SK-N-SH (cell line): ENCODE data around the gene ANKRD11. TPM values are rescaled to one million over a fixed set of nuclear protein-coding genes. Genes with fewer than 3 reads are reported as not detected.

Source experiments
- CTCF ChIA-PET: fragments of 300-600, 350-600 bp; formaldehyde crosslinking; extraction: SDS; loops from one replicate; lab custom pipeline; 2021; lab: Yijun Ruan, JAX
- POLR2A ChIA-PET: fragments of 350-600 bp; sonication (Branson Sonifier 250); formaldehyde crosslinking; extraction: SDS; loops from one replicate; lab custom pipeline; 2020; ENCODE audit warnings: antibody characterized with exemption, inconsistent platforms; lab: Yijun Ruan, JAX
- DNase-seq: peaks from one replicate; pipeline ENCODE4 v3.0.0; 2012
- H2AFZ ChIP-seq: fragments of 200-600 bp; sonication (generic); 2 replicates; pipeline ENCODE4 v1.8.1; 2016; ENCODE audit warnings: antibody characterized with exemption, mild to moderate bottlenecking, low read depth
- H3F3A ChIP-seq: fragments of 200-600 bp; sonication (generic); replicated peaks from 2 replicates; pipeline ENCODE3; 2016; ENCODE audit warnings: antibody characterized with exemption, mild to moderate bottlenecking; ENCODE audit not compliant: insufficient read depth
- H3K27ac ChIP-seq, 2 experiments: fragments of 200-500 bp in 1 of 2; fragments of 200-600 bp in 1 of 2; sonication (Bioruptor generic) in 1 of 2; sonication (generic), shearing (Covaris generic) in 1 of 2; 2 replicates each; pipeline versions ENCODE4 v1.5.1 to v1.6.1; 2014 to 2016; ENCODE audit warnings: low read depth in 2 of 2, inconsistent platforms in 1 of 2, low read length in 1 of 2, mild to moderate bottlenecking in 1 of 2, mixed read lengths in 1 of 2
- H3K27me3 ChIP-seq: fragments of 200-600 bp; sonication (generic), shearing (Covaris generic); 2 replicates; pipeline ENCODE4 v1.6.1; 2016; ENCODE audit warnings: mixed run types; ENCODE audit not compliant: insufficient read depth
- H3K36me3 ChIP-seq, 2 experiments: fragments of 200-500 bp in 1 of 2; fragments of 200-600 bp in 1 of 2; sonication (Bioruptor generic) in 1 of 2; sonication (generic) in 1 of 2; replicated peaks in 1 of 2; 2 replicates each; pipeline versions ENCODE3 to v1.5.1; 2014 to 2016; ENCODE audit warnings: low read length in 1 of 2, mild to moderate bottlenecking in 1 of 2; ENCODE audit not compliant: insufficient read depth in 2 of 2, control insufficient read depth in 1 of 2
- H3K4me1 ChIP-seq, 2 experiments: fragments of 200-500 bp in 1 of 2; fragments of 200-600 bp in 1 of 2; sonication (Bioruptor generic) in 1 of 2; sonication (generic), shearing (Covaris generic) in 1 of 2; 2 replicates each; pipeline versions ENCODE4 v1.5.1 to v1.6.1; 2014 to 2016; ENCODE audit warnings: low read depth in 1 of 2, low read length in 1 of 2, mixed run types in 1 of 2; ENCODE audit not compliant: insufficient read depth in 2 of 2, control insufficient read depth in 1 of 2
- H3K4me2 ChIP-seq: fragments of 200-600 bp; sonication (generic), shearing (Covaris generic); 2 replicates; pipeline ENCODE4 v1.6.1; 2017; ENCODE audit warnings: mixed run types
- H3K4me3 ChIP-seq, 2 experiments: fragments of 200-500 bp in 1 of 2; fragments of 200-600 bp in 1 of 2; sonication (Bioruptor generic) in 1 of 2; sonication (generic), shearing (Covaris generic) in 1 of 2; 2 replicates each; pipeline versions ENCODE4 v1.5.1 to v1.8.1; 2014 to 2016; ENCODE audit warnings: low read depth in 2 of 2, inconsistent platforms in 1 of 2, low read length in 1 of 2, mild to moderate bottlenecking in 1 of 2, mixed read lengths in 1 of 2, moderate library complexity in 1 of 2
- H3K79me2 ChIP-seq: fragments of 200-600 bp; sonication (generic); 2 replicates; pipeline ENCODE4 v1.8.1; 2017; ENCODE audit warnings: mild to moderate bottlenecking; ENCODE audit not compliant: insufficient read depth
- H3K9ac ChIP-seq: fragments of 200-600 bp; sonication (generic); 2 replicates; pipeline ENCODE4 v1.6.1; 2017; ENCODE audit warnings: mixed run types
- H3K9me2 ChIP-seq: fragments of 200-600 bp; sonication (generic); 2 replicates; pipeline ENCODE4 v1.6.1; 2017; ENCODE audit warnings: mixed run types
- H3K9me3 ChIP-seq: fragments of 200-600 bp; sonication (generic); 2 replicates; pipeline ENCODE4 v1.6.1; 2017; ENCODE audit warnings: mixed run types, mild to moderate bottlenecking, moderate library complexity
- H4K20me1 ChIP-seq: fragments of 200-600 bp; sonication (generic); 2 replicates; pipeline ENCODE4 v1.6.1; 2017; ENCODE audit warnings: mild to moderate bottlenecking, mixed run types; ENCODE audit not compliant: insufficient read depth
- EP300 ChIP-seq, 2 experiments: IDR thresholded peaks; 2 replicates each; pipeline versions ENCODE4 v1.4.0 to v1.6.1; 2012; ENCODE audit warnings: borderline replicate concordance in 1 of 2, low read depth in 1 of 2, low read length in 1 of 2
- EZH2phosphoT487 ChIP-seq: fragments of 200-600 bp; sonication (generic); IDR thresholded peaks from 2 replicates; pipeline ENCODE4 v1.6.1; 2017; ENCODE audit warnings: low read depth, mixed run types, mild to moderate bottlenecking, antibody characterized with exemption, moderate library complexity, borderline replicate concordance
- FOXJ3 ChIP-seq: sonication (generic); formaldehyde crosslinking; IDR thresholded peaks from 2 replicates; pipeline ENCODE4 v1.5.1; 2020; ENCODE audit warnings: mild to moderate bottlenecking, missing genetic modification reagents
- FOXM1 ChIP-seq: IDR thresholded peaks from 2 replicates; pipeline ENCODE4 v1.4.0; 2012; ENCODE audit warnings: low read depth, mild to moderate bottlenecking
- MAX ChIP-seq: IDR thresholded peaks from 2 replicates; pipeline ENCODE4 v1.4.0; 2012; ENCODE audit warnings: low read depth
- MEF2A ChIP-seq: IDR thresholded peaks from 2 replicates; pipeline ENCODE4 v1.4.0; 2012; ENCODE audit warnings: low read depth, borderline replicate concordance
- MXI1 ChIP-seq: IDR thresholded peaks from 2 replicates; pipeline ENCODE4 v1.6.1; 2012; ENCODE audit warnings: mild to moderate bottlenecking, low read depth, low read length, improper control_type of control experiment
- NFIC ChIP-seq: IDR thresholded peaks from 2 replicates; pipeline ENCODE4 v1.4.0; 2012; ENCODE audit warnings: borderline replicate concordance
- NRF1 ChIP-seq: IDR thresholded peaks from 2 replicates; pipeline ENCODE4 v1.6.1; 2012; ENCODE audit warnings: low read depth, mild to moderate bottlenecking, low read length
- POLR2AphosphoS5 ChIP-seq: IDR thresholded peaks from 2 replicates; pipeline ENCODE4 v1.6.1; 2012; ENCODE audit warnings: low read depth, low read length
- RAD21 ChIP-seq: IDR thresholded peaks from 2 replicates; pipeline ENCODE4 v1.6.1; 2012; ENCODE audit warnings: mild to moderate bottlenecking, low read length
- RXRA ChIP-seq: IDR thresholded peaks from 2 replicates; pipeline ENCODE4 v1.4.0; 2012; ENCODE audit warnings: low read depth, mild to moderate bottlenecking, borderline replicate concordance
- SIN3A ChIP-seq: IDR thresholded peaks from 2 replicates; pipeline ENCODE4 v1.6.1; 2012; ENCODE audit warnings: low read depth, mild to moderate bottlenecking, low read length, moderate library complexity, borderline replicate concordance
- SMC3 ChIP-seq: IDR thresholded peaks from 2 replicates; pipeline ENCODE4 v1.6.1; 2012; ENCODE audit warnings: low read depth, low read length, improper control_type of control experiment
- TAF1 ChIP-seq: IDR thresholded peaks from 2 replicates; pipeline ENCODE4 v1.6.1; 2012; ENCODE audit warnings: low read depth, mild to moderate bottlenecking, low read length, moderate library complexity, borderline replicate concordance
- USF2 ChIP-seq: fragments of 150-350 bp; IDR thresholded peaks from 2 replicates; pipeline ENCODE4 v1.6.1; 2017; ENCODE audit warnings: antibody characterized with exemption, low read length, low read depth, borderline replicate concordance
- YY1 ChIP-seq: IDR thresholded peaks from 2 replicates; pipeline ENCODE4 v1.4.0; 2012; ENCODE audit warnings: low read depth, mild to moderate bottlenecking
- WGBS: methylation state at CpG from one replicate; pipeline ENCODE4 v1.1.6; 2017; ENCODE audit warnings: low lambda C conversion rate; 5-methylcytosine and 5-hydroxymethylcytosine counted together
- polyA plus RNA-seq, 3 experiments: library from polyadenylated mRNA; depleted of rRNA; stranded (reverse); fragments of >200 nt; gene quantifications; 2 replicates each; pipeline ENCODE4 v1.2.3, GENCODE V29; 2012
- TF ChIP-seq, protein P1 (sequence below): IDR thresholded peaks from 2 replicates; pipeline ENCODE4; 2012
- TF ChIP-seq, protein P2 (sequence below): IDR thresholded peaks from 2 replicates; pipeline ENCODE4 v1.6.1; 2012; ENCODE audit warnings: mild to moderate bottlenecking, low read depth, low read length, moderate library complexity

The ANKRD11 gene
- polyA plus RNA-seq, 1 of the 3 experiments (the other 2 are of a cell fraction): 50.2 TPM

DNA sequence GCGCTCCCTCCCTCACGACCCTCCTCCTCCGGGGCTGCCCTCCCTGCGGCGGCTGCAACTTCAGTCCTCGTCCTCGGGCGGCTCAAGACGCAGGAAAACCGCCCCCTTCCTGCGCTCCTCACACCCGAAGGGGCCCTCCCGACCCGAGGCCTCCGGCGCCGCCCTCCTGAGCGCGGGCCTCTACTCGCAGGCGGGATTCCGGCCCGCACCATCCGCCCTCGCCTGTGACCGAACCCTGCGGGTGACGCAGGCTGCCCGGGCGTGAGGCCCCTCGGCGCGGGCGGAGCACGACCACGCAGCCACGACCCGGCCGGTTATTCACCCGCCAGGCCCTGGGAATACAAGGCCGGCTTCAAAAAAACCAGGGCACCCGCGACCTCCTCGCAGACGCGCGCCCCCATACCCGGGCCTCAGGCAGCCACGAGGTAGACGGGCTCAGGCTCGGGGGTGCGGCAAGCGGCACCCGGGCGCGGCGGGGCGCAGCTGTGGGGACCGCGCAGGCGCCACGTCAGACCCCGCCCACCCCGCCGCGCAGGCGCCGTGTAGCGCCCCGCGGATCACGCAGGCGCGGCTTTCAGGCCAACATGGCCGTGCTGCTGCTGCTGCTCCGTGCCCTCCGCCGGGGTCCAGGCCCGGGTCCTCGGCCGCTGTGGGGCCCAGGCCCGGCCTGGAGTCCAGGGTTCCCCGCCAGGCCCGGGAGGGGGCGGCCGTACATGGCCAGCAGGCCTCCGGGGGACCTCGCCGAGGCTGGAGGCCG lies 17.7 kb upstream of the ANKRD11 start, which contains the start of gene SPG7:
SPG7 (plus strand) TSS at position 570 of the 757 bp plus-strand sequence; CDS start at position 585, 15 bp downstream.
- peak within 1 kb of the TSS; percentile 76 to 79 for H3K27ac ChIP-seq
- peak within 1 kb of the TSS; percentile 93 for H3K9ac ChIP-seq
- no peaks in the 10 kb centered on the region for H3K9me3 ChIP-seq
- H4K20me1 ChIP-seq: peaks cover 19% of the 10 kb centered on the region
- H3K4me3 ChIP-seq: peak within 1 kb of the TSS; percentile 73 to 83
- H3K79me2 ChIP-seq: peaks cover 59% of the 10 kb centered on the region
- CTCF ChIA-PET: interaction anchor here (0.6 to 3.8 kb wide), 16 partner anchors 9 to 236 kb away, joined by 3 to 11 read pairs (median 4); no protein-coding TSS in a partner anchor
- WGBS: 20% methylated on average over 1 of the region's 90 CpGs
- peaks cover 3 to 13% of the 10 kb centered on the region in 2 experiments; a peak in 2 of 4 replicates for H3K4me1 ChIP-seq
- peak; percentile 99 for DNase-seq
- peaks cover 12% of the 10 kb centered on the region for H3F3A ChIP-seq
- peak within 1 kb of the TSS; percentile 84; the same call in 1 of the 2 replicates for H2AFZ ChIP-seq
- POLR2A ChIA-PET: interaction anchor here (0.7 to 2.4 kb wide), 7 partner anchors 13 to 261 kb away, joined by 3 to 8 read pairs (median 4); no protein-coding TSS in a partner anchor
- H3K27me3 ChIP-seq: no peaks in the 10 kb centered on the region
- TF ChIP-seq SMC3 (0 out of 2 replicates have a peak, but pooled peaks have one; percentile 9), MEF2A (no peak), EP300 (IDR thresholded peaks at IDR 0.05; ENCODE audit: borderline replicate concordance in 1 of 2, low read depth in 1 of 2, low read length in 1 of 2) (no peak), MXI1 (peak; percentile 91), RXRA (no peak), EZH2phosphoT487 (no peak), SIN3A (peak; percentile 7; the same call in 1 of the 2 replicates), YY1 (peak; percentile 92), FOXJ3 (CRISPR knock-in tag) (no peak), MAX (peak; percentile 93; the same call in 1 of the 2 replicates), NRF1 (peak; percentile 93), POLR2AphosphoS5 (peak; percentile 87), TAF1 (peak; percentile 77)
- H3K4me2 ChIP-seq: peak within 1 kb of the TSS; percentile 94
- no peaks in the 10 kb centered on the region for H3K9me2 ChIP-seq
- H3K36me3 ChIP-seq: peaks cover 5 to 26% of the 10 kb centered on the region in 2 experiments

DNA sequence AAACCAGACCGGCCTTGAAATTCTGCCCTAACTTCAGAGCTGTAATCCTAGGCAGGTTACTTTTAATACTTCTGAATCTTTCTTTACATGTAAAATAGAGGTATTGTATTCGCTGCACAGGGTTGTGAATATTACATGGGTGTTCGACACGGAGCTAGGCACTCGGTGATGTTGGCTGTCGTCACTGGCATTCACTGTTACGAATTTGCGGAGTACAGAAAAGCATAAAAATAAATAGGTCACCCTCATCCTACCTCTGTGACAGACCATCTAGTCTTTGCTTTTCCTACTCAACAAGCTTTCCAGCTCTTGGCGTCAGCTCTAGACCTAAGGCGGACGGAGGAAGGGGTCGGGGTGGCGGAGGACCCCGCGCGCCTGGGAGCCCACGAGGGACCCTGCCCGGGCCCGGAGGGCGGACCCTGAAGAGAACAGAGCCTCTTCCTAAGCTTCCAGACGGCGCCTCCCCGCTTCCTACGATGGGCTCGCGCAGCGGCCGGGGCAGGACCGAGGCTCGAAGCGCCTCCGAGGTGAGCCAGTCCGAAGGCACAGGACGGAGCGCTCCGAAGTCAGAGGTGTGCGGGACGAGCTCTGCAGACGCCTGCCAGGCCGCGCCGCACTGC lies 17.0 kb upstream of the ANKRD11 start:
- WGBS: 76% methylated on average over 12 of the region's 42 CpGs
- Histone ChIP-seq H2AFZ (peak overlapping the region; percentile 84; the same call in 1 of the 2 replicates), H3K79me2 (peaks cover 56% of the 10 kb centered on the region)
- TF ChIP-seq RAD21 (no peak), POLR2AphosphoS5 (no peak), FOXM1 (no peak), NRF1 (no peak), FOXJ3 (CRISPR knock-in tag) (no peak), USF2 (no peak), NFIC (no peak)
- TF ChIP-seq, protein P1, sequence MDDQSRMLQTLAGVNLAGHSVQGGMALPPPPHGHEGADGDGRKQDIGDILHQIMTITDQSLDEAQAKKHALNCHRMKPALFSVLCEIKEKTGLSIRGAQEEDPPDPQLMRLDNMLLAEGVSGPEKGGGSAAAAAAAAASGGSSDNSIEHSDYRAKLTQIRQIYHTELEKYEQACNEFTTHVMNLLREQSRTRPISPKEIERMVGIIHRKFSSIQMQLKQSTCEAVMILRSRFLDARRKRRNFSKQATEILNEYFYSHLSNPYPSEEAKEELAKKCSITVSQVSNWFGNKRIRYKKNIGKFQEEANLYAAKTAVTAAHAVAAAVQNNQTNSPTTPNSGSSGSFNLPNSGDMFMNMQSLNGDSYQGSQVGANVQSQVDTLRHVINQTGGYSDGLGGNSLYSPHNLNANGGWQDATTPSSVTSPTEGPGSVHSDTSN: no peak
- TF ChIP-seq, protein P2, sequence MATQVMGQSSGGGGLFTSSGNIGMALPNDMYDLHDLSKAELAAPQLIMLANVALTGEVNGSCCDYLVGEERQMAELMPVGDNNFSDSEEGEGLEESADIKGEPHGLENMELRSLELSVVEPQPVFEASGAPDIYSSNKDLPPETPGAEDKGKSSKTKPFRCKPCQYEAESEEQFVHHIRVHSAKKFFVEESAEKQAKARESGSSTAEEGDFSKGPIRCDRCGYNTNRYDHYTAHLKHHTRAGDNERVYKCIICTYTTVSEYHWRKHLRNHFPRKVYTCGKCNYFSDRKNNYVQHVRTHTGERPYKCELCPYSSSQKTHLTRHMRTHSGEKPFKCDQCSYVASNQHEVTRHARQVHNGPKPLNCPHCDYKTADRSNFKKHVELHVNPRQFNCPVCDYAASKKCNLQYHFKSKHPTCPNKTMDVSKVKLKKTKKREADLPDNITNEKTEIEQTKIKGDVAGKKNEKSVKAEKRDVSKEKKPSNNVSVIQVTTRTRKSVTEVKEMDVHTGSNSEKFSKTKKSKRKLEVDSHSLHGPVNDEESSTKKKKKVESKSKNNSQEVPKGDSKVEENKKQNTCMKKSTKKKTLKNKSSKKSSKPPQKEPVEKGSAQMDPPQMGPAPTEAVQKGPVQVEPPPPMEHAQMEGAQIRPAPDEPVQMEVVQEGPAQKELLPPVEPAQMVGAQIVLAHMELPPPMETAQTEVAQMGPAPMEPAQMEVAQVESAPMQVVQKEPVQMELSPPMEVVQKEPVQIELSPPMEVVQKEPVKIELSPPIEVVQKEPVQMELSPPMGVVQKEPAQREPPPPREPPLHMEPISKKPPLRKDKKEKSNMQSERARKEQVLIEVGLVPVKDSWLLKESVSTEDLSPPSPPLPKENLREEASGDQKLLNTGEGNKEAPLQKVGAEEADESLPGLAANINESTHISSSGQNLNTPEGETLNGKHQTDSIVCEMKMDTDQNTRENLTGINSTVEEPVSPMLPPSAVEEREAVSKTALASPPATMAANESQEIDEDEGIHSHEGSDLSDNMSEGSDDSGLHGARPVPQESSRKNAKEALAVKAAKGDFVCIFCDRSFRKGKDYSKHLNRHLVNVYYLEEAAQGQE: no peak

More for the DNA sequence above, 17.0 kb upstream of the ANKRD11 start:
- CTCF ChIA-PET: interaction anchor here (0.6 to 2.5 kb wide), 5 partner anchors 8 to 174 kb away, joined by 3 to 11 read pairs (median 3); no protein-coding TSS in a partner anchor
- POLR2A ChIA-PET: interaction anchor here (0.7 to 2.4 kb wide), 7 partner anchors 12 to 260 kb away, joined by 3 to 8 read pairs (median 4); no protein-coding TSS in a partner anchor
- Histone ChIP-seq H3K4me3 (peak overlapping the region; percentile 73 to 83), H3K4me2 (peak overlapping the region; percentile 94), H3K9ac (peak overlapping the region; percentile 93), H4K20me1 (peaks cover 19% of the 10 kb centered on the region), H3K9me3 (no peaks in the 10 kb centered on the region), H3K4me1 (peaks cover 3 to 13% of the 10 kb centered on the region in 2 experiments; a peak in 2 of 4 replicates), H3K9me2 (no peaks in the 10 kb centered on the region), H3K27me3 (no peaks in the 10 kb centered on the region), H3K27ac (peak overlapping the region; percentile 76 to 79), H3K36me3 (peaks cover 5 to 20% of the 10 kb centered on the region in 2 experiments), H3F3A (peaks cover 12% of the 10 kb centered on the region)
- DNase-seq: no peak
